SK-N-SH (cell line): ENCODE measurements around the gene LRRC10. TPM values are rescaled to one million over a fixed set of nuclear protein-coding genes. Genes with fewer than 3 reads are reported as not detected.

Experiments used
- CTCF ChIA-PET: fragments of 300-600, 350-600 bp; formaldehyde crosslinking; extraction: SDS; loops from one replicate; lab custom pipeline; 2021; lab: Yijun Ruan, JAX
- POLR2A ChIA-PET: fragments of 350-600 bp; sonication (Branson Sonifier 250); formaldehyde crosslinking; extraction: SDS; loops from one replicate; lab custom pipeline; 2020; ENCODE audit warnings: antibody characterized with exemption, inconsistent platforms; lab: Yijun Ruan, JAX
- DNase-seq: peaks from one replicate; pipeline ENCODE4 v3.0.0; 2012
- H2AFZ ChIP-seq: fragments of 200-600 bp; sonication (generic); 2 replicates; pipeline ENCODE4 v1.8.1; 2016; ENCODE audit warnings: antibody characterized with exemption, mild to moderate bottlenecking, low read depth
- H3F3A ChIP-seq: fragments of 200-600 bp; sonication (generic); replicated peaks from 2 replicates; pipeline ENCODE3; 2016; ENCODE audit warnings: antibody characterized with exemption, mild to moderate bottlenecking; ENCODE audit not compliant: insufficient read depth
- H3K27ac ChIP-seq, 2 experiments: fragments of 200-500 bp in 1 of 2; fragments of 200-600 bp in 1 of 2; sonication (Bioruptor generic) in 1 of 2; sonication (generic), shearing (Covaris generic) in 1 of 2; 2 replicates each; pipeline versions ENCODE4 v1.5.1 to v1.6.1; 2014 to 2016; ENCODE audit warnings: low read depth in 2 of 2, inconsistent platforms in 1 of 2, low read length in 1 of 2, mild to moderate bottlenecking in 1 of 2, mixed read lengths in 1 of 2
- H3K27me3 ChIP-seq: fragments of 200-600 bp; sonication (generic), shearing (Covaris generic); 2 replicates; pipeline ENCODE4 v1.6.1; 2016; ENCODE audit warnings: mixed run types; ENCODE audit not compliant: insufficient read depth
- H3K36me3 ChIP-seq, 2 experiments: fragments of 200-500 bp in 1 of 2; fragments of 200-600 bp in 1 of 2; sonication (Bioruptor generic) in 1 of 2; sonication (generic) in 1 of 2; replicated peaks in 1 of 2; 2 replicates each; pipeline versions ENCODE3 to v1.5.1; 2014 to 2016; ENCODE audit warnings: low read length in 1 of 2, mild to moderate bottlenecking in 1 of 2; ENCODE audit not compliant: insufficient read depth in 2 of 2, control insufficient read depth in 1 of 2
- H3K4me1 ChIP-seq, 2 experiments: fragments of 200-500 bp in 1 of 2; fragments of 200-600 bp in 1 of 2; sonication (Bioruptor generic) in 1 of 2; sonication (generic), shearing (Covaris generic) in 1 of 2; 2 replicates each; pipeline versions ENCODE4 v1.5.1 to v1.6.1; 2014 to 2016; ENCODE audit warnings: low read depth in 1 of 2, low read length in 1 of 2, mixed run types in 1 of 2; ENCODE audit not compliant: insufficient read depth in 2 of 2, control insufficient read depth in 1 of 2
- H3K4me2 ChIP-seq: fragments of 200-600 bp; sonication (generic), shearing (Covaris generic); 2 replicates; pipeline ENCODE4 v1.6.1; 2017; ENCODE audit warnings: mixed run types
- H3K4me3 ChIP-seq, 2 experiments: fragments of 200-500 bp in 1 of 2; fragments of 200-600 bp in 1 of 2; sonication (Bioruptor generic) in 1 of 2; sonication (generic), shearing (Covaris generic) in 1 of 2; 2 replicates each; pipeline versions ENCODE4 v1.5.1 to v1.8.1; 2014 to 2016; ENCODE audit warnings: low read depth in 2 of 2, inconsistent platforms in 1 of 2, low read length in 1 of 2, mild to moderate bottlenecking in 1 of 2, mixed read lengths in 1 of 2, moderate library complexity in 1 of 2
- H3K79me2 ChIP-seq: fragments of 200-600 bp; sonication (generic); 2 replicates; pipeline ENCODE4 v1.8.1; 2017; ENCODE audit warnings: mild to moderate bottlenecking; ENCODE audit not compliant: insufficient read depth
- H3K9ac ChIP-seq: fragments of 200-600 bp; sonication (generic); 2 replicates; pipeline ENCODE4 v1.6.1; 2017; ENCODE audit warnings: mixed run types
- H3K9me2 ChIP-seq: fragments of 200-600 bp; sonication (generic); 2 replicates; pipeline ENCODE4 v1.6.1; 2017; ENCODE audit warnings: mixed run types
- H3K9me3 ChIP-seq: fragments of 200-600 bp; sonication (generic); 2 replicates; pipeline ENCODE4 v1.6.1; 2017; ENCODE audit warnings: mixed run types, mild to moderate bottlenecking, moderate library complexity
- H4K20me1 ChIP-seq: fragments of 200-600 bp; sonication (generic); 2 replicates; pipeline ENCODE4 v1.6.1; 2017; ENCODE audit warnings: mild to moderate bottlenecking, mixed run types; ENCODE audit not compliant: insufficient read depth
- CHD2 ChIP-seq: fragments of 150-350 bp; IDR thresholded peaks from 2 replicates; pipeline ENCODE4 v1.6.1; 2018; ENCODE audit warnings: low read length; ENCODE audit not compliant: partially characterized antibody
- EP300 ChIP-seq, 2 experiments: IDR thresholded peaks; 2 replicates each; pipeline versions ENCODE4 v1.4.0 to v1.6.1; 2012; ENCODE audit warnings: borderline replicate concordance in 1 of 2, low read depth in 1 of 2, low read length in 1 of 2
- FOXJ3 ChIP-seq: sonication (generic); formaldehyde crosslinking; IDR thresholded peaks from 2 replicates; pipeline ENCODE4 v1.5.1; 2020; ENCODE audit warnings: mild to moderate bottlenecking, missing genetic modification reagents
- FOXM1 ChIP-seq: IDR thresholded peaks from 2 replicates; pipeline ENCODE4 v1.4.0; 2012; ENCODE audit warnings: low read depth, mild to moderate bottlenecking
- GABPA ChIP-seq: IDR thresholded peaks from 2 replicates; pipeline ENCODE4 v1.4.0; 2012; ENCODE audit warnings: low read depth, mild to moderate bottlenecking
- GATA2 ChIP-seq: sonication (generic); formaldehyde crosslinking; IDR thresholded peaks from 2 replicates; pipeline ENCODE4 v1.5.0; 2020; ENCODE audit warnings: mild to moderate bottlenecking, missing genetic modification reagents
- MEF2A ChIP-seq: IDR thresholded peaks from 2 replicates; pipeline ENCODE4 v1.4.0; 2012; ENCODE audit warnings: low read depth, borderline replicate concordance
- MXI1 ChIP-seq: IDR thresholded peaks from 2 replicates; pipeline ENCODE4 v1.6.1; 2012; ENCODE audit warnings: mild to moderate bottlenecking, low read depth, low read length, improper control_type of control experiment
- NFIC ChIP-seq: IDR thresholded peaks from 2 replicates; pipeline ENCODE4 v1.4.0; 2012; ENCODE audit warnings: borderline replicate concordance
- RAD21 ChIP-seq: IDR thresholded peaks from 2 replicates; pipeline ENCODE4 v1.6.1; 2012; ENCODE audit warnings: mild to moderate bottlenecking, low read length
- RCOR1 ChIP-seq: fragments of 150-350 bp; IDR thresholded peaks from 2 replicates; pipeline ENCODE4 v1.6.1; 2017; ENCODE audit warnings: antibody characterized with exemption, low read length
- SIN3A ChIP-seq: IDR thresholded peaks from 2 replicates; pipeline ENCODE4 v1.6.1; 2012; ENCODE audit warnings: low read depth, mild to moderate bottlenecking, low read length, moderate library complexity, borderline replicate concordance
- TAF1 ChIP-seq: IDR thresholded peaks from 2 replicates; pipeline ENCODE4 v1.6.1; 2012; ENCODE audit warnings: low read depth, mild to moderate bottlenecking, low read length, moderate library complexity, borderline replicate concordance
- TCF12 ChIP-seq: IDR thresholded peaks from 2 replicates; pipeline ENCODE4 v1.4.0; 2012
- WGBS: methylation state at CpG from one replicate; pipeline ENCODE4 v1.1.6; 2017; ENCODE audit warnings: low lambda C conversion rate; 5-methylcytosine and 5-hydroxymethylcytosine counted together
- polyA plus RNA-seq, 3 experiments: library from polyadenylated mRNA; depleted of rRNA; stranded (reverse); fragments of >200 nt; gene quantifications; 2 replicates each; pipeline ENCODE4 v1.2.3, GENCODE V29; 2012
- TF ChIP-seq, protein P1 (sequence below): IDR thresholded peaks from 2 replicates; pipeline ENCODE4 v1.4.0; 2012; ENCODE audit warnings: low read depth
- TF ChIP-seq, protein P2 (sequence below): IDR thresholded peaks from 2 replicates; pipeline ENCODE4; 2012
- TF ChIP-seq, protein P3 (sequence below): IDR thresholded peaks from 2 replicates; pipeline ENCODE4 v1.4.0; 2012; ENCODE audit warnings: low read depth, borderline replicate concordance
- TF ChIP-seq, protein P4 (sequence below): IDR thresholded peaks from 2 replicates; pipeline ENCODE4 v1.6.1; 2012; ENCODE audit warnings: mild to moderate bottlenecking, low read depth, low read length, moderate library complexity

The LRRC10 gene
- polyA plus RNA-seq, 1 of the 3 experiments (the other 2 are of a cell fraction) = not detected

DNA sequence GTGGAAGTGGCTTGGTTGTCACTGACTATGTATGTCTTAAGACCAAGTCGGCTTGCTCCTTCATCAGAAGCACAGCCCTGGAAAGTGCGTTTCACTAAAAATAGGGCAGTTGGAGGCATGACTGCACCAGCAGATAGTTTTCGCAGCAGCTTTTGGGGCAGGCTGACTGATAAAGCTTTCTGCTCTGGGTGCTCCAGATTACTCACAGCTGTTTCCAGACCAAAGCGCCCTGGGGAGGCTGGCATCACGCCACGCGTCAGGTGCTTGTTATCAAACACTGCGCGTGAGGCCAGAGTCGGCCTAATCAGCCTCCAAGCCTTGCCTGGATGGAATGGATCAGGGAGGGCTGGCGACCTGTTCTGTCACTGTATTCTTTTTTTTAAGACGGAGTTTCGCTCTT is 13.3 kb upstream of the LRRC10 start:
- no peaks in the 10 kb centered on the region for H3K79me2 ChIP-seq
- no peaks in the 10 kb centered on the region for H3K36me3 ChIP-seq
- no peaks in the 10 kb centered on the region for H3K9me3 ChIP-seq
- no peak overlapping the region for H3K4me2 ChIP-seq
- no peak overlapping the region for H3K9ac ChIP-seq
- 44% methylated on average over 6 of the region's 13 CpGs for WGBS
- no peaks in the 10 kb centered on the region for H4K20me1 ChIP-seq
- CTCF ChIA-PET = interaction anchor here (1.1 to 2.4 kb wide), 3 partner anchors 12 to 53 kb away, joined by 3 to 14 read pairs (median 5); no protein-coding TSS in a partner anchor
- no peaks in the 10 kb centered on the region for H3F3A ChIP-seq
- POLR2A ChIA-PET = no interaction called here
- H3K27me3 ChIP-seq = peaks cover 8% of the 10 kb centered on the region; the same call in 1 of the 2 replicates
- TF ChIP-seq, protein P1, sequence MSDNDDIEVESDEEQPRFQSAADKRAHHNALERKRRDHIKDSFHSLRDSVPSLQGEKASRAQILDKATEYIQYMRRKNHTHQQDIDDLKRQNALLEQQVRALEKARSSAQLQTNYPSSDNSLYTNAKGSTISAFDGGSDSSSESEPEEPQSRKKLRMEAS = no peak
- TF ChIP-seq MXI1 (peak; percentile 63), CHD2 (peak; percentile 82), EP300 (IDR thresholded peaks at IDR 0.05; ENCODE audit: borderline replicate concordance in 1 of 2, low read depth in 1 of 2, low read length in 1 of 2) (peak in 1 of 2 experiments; percentile 90; a peak in 2 of 4 replicates), TCF12 (no peak), GATA2 (CRISPR knock-in tag) (peak; percentile 96), RCOR1 (peak; percentile 94), TAF1 (no peak), RAD21 (peak; percentile 27; the same call in 1 of the 2 replicates), FOXJ3 (CRISPR knock-in tag) (peak; percentile 87)
- TF ChIP-seq, protein P2, sequence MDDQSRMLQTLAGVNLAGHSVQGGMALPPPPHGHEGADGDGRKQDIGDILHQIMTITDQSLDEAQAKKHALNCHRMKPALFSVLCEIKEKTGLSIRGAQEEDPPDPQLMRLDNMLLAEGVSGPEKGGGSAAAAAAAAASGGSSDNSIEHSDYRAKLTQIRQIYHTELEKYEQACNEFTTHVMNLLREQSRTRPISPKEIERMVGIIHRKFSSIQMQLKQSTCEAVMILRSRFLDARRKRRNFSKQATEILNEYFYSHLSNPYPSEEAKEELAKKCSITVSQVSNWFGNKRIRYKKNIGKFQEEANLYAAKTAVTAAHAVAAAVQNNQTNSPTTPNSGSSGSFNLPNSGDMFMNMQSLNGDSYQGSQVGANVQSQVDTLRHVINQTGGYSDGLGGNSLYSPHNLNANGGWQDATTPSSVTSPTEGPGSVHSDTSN = no peak
- TF ChIP-seq, protein P3, sequence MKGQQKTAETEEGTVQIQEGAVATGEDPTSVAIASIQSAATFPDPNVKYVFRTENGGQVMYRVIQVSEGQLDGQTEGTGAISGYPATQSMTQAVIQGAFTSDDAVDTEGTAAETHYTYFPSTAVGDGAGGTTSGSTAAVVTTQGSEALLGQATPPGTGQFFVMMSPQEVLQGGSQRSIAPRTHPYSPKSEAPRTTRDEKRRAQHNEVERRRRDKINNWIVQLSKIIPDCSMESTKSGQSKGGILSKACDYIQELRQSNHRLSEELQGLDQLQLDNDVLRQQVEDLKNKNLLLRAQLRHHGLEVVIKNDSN = no peak
- TF ChIP-seq, all 33 proteins: peak for 7
- H3K9me2 ChIP-seq = no peaks in the 10 kb centered on the region
- H3K27ac ChIP-seq = no peak overlapping the region
- no peak overlapping the region for H2AFZ ChIP-seq
- H3K4me3 ChIP-seq = no peak overlapping the region
- peaks cover 0 to 17% of the 10 kb centered on the region in 2 experiments; a peak in 1 of 4 replicates for H3K4me1 ChIP-seq
- DNase-seq = peak; percentile 80

DNA sequence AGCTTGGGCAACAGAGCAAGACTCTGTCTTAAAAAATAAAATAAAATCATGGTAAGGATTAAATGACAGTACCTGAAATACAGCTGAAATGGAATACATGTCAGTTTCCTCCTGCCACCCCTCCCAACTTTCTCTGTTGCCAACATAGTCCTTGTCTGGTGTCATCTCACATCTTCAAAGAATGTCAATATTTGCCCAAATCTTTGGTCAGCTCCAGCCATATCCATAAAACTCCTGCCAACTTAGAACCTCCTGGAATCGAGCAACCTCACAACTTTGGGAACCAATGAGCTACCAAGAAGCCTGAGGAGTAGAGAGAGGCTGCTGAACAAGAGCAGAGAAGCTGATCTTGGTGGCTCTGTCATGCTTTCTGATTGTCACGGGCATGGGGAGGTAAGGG is 10.8 kb upstream of the LRRC10 start:
- Histone ChIP-seq H3K9me2 (no peaks in the 10 kb centered on the region), H3F3A (no peaks in the 10 kb centered on the region), H3K4me2 (no peak overlapping the region), H3K79me2 (no peaks in the 10 kb centered on the region), H4K20me1 (no peaks in the 10 kb centered on the region), H3K27me3 (peaks cover 8% of the 10 kb centered on the region; the same call in 1 of the 2 replicates), H3K4me3 (no peak overlapping the region), H2AFZ (no peak overlapping the region), H3K36me3 (no peaks in the 10 kb centered on the region), H3K4me1 (peaks cover 0 to 17% of the 10 kb centered on the region in 2 experiments; a peak in 1 of 4 replicates), H3K27ac (no peak overlapping the region), H3K9ac (no peak overlapping the region), H3K9me3 (no peaks in the 10 kb centered on the region)
- WGBS = 52% methylated on average over 2 of the region's 2 CpGs
- CTCF ChIA-PET = interaction anchor here (1.2 to 6.6 kb wide), 3 partner anchors 10 to 43 kb away, joined by 3 to 45 read pairs (median 3); no protein-coding TSS in a partner anchor
- no peak for DNase-seq
- POLR2A ChIA-PET = no interaction called here
- TF ChIP-seq, protein P4, sequence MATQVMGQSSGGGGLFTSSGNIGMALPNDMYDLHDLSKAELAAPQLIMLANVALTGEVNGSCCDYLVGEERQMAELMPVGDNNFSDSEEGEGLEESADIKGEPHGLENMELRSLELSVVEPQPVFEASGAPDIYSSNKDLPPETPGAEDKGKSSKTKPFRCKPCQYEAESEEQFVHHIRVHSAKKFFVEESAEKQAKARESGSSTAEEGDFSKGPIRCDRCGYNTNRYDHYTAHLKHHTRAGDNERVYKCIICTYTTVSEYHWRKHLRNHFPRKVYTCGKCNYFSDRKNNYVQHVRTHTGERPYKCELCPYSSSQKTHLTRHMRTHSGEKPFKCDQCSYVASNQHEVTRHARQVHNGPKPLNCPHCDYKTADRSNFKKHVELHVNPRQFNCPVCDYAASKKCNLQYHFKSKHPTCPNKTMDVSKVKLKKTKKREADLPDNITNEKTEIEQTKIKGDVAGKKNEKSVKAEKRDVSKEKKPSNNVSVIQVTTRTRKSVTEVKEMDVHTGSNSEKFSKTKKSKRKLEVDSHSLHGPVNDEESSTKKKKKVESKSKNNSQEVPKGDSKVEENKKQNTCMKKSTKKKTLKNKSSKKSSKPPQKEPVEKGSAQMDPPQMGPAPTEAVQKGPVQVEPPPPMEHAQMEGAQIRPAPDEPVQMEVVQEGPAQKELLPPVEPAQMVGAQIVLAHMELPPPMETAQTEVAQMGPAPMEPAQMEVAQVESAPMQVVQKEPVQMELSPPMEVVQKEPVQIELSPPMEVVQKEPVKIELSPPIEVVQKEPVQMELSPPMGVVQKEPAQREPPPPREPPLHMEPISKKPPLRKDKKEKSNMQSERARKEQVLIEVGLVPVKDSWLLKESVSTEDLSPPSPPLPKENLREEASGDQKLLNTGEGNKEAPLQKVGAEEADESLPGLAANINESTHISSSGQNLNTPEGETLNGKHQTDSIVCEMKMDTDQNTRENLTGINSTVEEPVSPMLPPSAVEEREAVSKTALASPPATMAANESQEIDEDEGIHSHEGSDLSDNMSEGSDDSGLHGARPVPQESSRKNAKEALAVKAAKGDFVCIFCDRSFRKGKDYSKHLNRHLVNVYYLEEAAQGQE = no peak
- TF ChIP-seq GABPA = no peak
- no peak for TF ChIP-seq SIN3A
- no peak for TF ChIP-seq GATA2 (CRISPR knock-in tag)
- TF ChIP-seq NFIC = no peak
- no peak for TF ChIP-seq EP300 (IDR thresholded peaks at IDR 0.05; ENCODE audit: borderline replicate concordance in 1 of 2, low read depth in 1 of 2, low read length in 1 of 2)
- no peak for TF ChIP-seq FOXM1
- TF ChIP-seq MEF2A = no peak
- TF ChIP-seq, protein P2 = no peak
